ENCODE results near the gene CENPN. TPM values are rescaled to one million over a fixed set of nuclear protein-coding genes. Genes with fewer than 3 reads are reported as not detected.

The CENPN gene
- total RNA-seq, 1 donor from 2014 or later: 5.9 TPM

- no peak for DNase-seq (ENCODE audit: low spot score)
Observed at GRCh38 chr16:80991792-80992430, 15.1 kb upstream of the CENPN start.

DNA sequence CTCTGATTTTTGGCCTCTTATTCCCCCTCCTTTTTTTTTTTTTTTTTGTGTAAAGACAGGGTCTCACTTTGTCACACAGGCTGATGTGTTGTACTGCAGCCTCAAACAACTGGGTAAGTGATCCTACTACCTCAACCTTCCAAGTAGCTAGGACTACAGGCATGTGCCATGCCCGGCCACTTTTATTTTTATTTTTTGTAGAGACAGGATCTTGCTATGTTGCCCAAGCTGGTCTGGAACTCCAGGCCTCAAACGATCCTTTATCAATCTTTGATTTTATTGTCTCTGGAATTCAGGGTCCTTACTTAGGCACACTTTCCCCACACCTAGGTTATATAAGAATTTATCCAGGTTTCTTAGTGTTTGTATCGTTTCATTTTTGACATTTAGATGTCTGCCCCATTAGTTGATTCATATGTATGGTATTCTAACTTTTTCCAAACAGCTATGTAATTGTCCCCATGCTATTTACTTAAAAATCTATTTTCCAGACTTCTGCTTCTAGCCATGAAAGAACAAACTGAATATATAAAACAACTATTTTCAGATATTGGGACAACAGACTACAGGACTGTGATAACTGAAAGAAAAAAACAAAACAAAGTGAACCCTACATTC lies 14.2 kb upstream of the CENPN start:
- DNase-seq (ENCODE audit: low spot score): no peak

DNA sequence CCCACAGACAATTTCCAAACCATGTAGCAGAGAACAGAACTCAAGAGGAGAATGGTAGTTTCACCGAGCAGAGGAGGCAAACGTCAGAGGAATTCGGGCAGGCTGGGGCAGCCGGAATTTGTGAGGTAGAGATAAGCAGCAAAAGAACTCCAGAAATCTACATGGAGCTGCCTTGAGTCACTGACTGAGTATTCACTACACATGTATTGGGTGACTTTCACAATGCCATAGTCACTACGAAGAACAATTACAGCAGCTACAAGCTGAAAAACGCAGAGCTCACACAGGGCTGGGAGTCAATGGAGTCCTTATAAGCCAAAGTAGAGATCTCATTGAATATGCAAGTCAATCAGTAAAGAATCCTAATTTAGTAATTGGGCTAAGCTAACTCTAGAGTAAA lies 13.7 kb upstream of the CENPN start:
- no peak for DNase-seq (ENCODE audit: low spot score)

- no peak for DNase-seq (ENCODE audit: low spot score)
Observed at GRCh38 chr16:80993834-80994233, 13.2 kb upstream of the CENPN start.

GRCh38 chr16:80994451-80994850 lies 12.6 kb upstream of the CENPN start:
- no peak for DNase-seq (ENCODE audit: low spot score)

- no peak for DNase-seq (ENCODE audit: low spot score)
Observed at GRCh38 chr16:80996688-80997138, 10.3 kb upstream of the CENPN start.

GRCh38 chr16:80997139-80997798 lies 9.7 kb upstream of the CENPN start:
- DNase-seq (ENCODE audit: low spot score): no peak

DNA sequence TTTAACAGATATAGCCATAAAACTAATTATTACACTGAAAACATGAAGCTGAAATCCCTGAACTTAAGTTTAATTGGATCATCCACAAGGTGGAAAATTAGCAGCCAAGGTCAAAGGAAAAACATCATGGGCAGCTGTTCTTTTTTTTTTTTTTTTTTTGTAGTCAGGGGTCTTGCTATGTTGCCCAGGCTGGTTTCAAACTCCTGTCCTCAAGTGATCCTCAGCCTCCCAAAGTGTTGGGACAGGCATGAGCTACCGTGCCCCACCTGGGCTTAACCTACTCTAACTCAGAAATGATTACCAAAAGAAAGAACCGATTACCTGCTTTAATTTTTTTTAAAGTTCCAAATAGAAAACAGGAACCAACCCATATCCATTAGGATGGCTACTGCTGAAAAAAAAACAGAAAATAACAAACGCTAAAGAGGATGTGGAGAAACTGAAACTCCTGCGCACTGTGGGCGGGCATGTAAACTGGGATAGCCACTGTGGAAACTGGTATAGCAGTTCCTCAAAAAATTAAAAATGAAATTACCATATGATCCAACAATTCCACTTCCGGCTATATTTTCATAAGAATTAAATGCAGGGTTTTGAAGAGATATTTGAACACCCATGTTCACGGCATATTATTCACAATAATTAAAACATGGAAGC lies 8.9 kb upstream of the CENPN start:
- no peak for DNase-seq (ENCODE audit: low spot score)

GRCh38 chr16:81000873-81001272 lies 6.1 kb upstream of the CENPN start:
- no peak for DNase-seq (ENCODE audit: low spot score)

GRCh38 chr16:81001330-81001729 lies 5.7 kb upstream of the CENPN start:
- DNase-seq (ENCODE audit: low spot score): no peak

DNA sequence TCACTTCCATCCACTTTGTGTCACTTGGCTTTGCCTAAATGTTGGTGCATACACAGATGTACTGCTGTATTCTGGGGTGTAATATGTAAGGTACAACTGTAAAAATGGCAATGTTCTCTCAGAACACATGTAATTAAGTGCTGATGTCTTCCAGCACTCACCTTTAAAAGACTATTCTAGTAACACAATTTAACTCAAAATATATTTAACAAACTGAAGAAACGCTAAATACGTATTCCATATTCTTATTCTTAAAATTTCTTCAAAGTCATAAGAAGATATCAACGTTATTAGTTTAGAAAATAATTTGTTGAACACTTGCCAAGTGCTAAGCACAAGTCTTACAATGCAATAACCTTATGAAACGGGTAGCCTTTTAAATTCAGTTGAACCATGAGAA lies 4.0 kb upstream of the CENPN start:
- DNase-seq (ENCODE audit: low spot score): no peak

GRCh38 chr16:81003610-81004460 lies 3.2 kb upstream of the CENPN start:
- DNase-seq (ENCODE audit: low spot score): no peak

DNA sequence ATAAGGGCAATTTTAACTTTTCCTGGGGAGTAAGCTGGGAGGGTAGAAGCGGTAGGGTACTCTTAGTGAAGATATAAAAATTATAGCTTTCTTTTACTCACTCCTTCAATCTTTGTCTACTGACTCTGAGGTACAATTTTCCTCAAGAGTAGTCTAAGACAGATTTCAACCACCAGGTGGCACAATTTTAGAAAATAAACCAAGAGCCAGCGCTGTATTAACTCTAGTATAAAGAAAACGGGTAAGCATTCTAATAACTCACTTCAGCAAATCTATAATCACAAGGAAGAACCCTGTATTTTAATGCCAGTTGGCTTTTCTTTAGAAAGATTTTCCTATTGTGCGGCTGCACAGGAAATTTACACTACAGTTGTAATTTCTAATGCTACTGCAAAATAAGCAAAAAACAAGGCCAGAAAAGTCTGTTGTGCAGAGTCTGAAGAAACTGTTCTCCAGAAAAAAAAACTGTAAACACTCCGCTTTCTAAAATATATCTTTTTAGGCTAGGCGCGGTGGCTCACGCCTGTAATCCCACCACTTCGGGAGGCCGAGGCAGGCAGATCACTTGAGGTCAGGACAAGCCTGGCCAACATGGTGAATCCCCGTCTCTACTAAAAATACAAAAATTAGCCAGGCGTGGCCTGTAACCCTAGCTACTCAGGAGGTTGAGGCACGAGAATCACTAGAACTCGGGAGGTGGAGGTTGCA lies 2.2 kb upstream of the CENPN start:
- no peak for DNase-seq (ENCODE audit: low spot score)

DNA sequence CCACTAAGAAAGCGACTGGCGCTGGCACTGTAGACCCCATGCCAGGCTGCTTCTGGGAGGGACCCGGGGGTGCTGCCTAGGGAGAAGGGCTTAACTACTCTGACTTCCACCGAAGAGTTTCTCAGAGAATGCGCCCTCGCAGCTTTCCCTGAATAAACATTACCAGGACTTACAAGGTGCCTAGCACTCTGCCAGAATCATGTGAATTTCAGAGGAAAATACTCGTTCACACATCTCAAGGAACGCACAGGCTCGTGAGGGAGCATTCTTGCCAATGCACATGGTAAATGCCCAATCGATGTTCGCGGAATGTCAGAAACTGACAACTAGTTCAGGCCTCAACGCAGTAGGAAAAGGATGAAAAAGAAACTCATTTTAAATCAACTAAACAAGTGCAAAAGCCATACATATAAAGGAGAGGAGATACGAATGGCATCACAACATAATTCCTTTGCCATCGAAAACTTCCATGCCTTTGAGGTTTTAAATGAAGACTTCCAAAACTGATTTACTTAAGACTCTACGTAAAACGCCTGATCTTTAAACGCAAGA lies 1.3 kb upstream of the CENPN start:
- no peak for DNase-seq (ENCODE audit: low spot score)

GRCh38 chr16:81006211-81006812 lies 702 bp upstream of the CENPN start:
- DNase-seq (ENCODE audit: low spot score): peak; percentile 93

DNA sequence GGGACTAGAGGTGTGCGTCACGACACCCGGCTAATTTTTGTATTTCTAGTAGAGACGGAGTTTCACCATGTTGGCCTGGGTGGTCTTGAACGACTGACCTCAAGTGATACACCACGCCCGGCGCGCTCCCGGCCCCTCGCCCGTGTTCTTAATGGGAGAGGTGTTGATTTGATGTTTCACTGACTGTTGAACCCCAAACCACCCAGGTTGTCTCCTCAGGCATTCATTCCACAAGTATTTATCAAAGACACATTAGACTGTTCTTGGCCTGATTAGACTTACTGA lies 1.4 kb downstream of the CENPN start:
- no peak for DNase-seq (ENCODE audit: low spot score)

DNA sequence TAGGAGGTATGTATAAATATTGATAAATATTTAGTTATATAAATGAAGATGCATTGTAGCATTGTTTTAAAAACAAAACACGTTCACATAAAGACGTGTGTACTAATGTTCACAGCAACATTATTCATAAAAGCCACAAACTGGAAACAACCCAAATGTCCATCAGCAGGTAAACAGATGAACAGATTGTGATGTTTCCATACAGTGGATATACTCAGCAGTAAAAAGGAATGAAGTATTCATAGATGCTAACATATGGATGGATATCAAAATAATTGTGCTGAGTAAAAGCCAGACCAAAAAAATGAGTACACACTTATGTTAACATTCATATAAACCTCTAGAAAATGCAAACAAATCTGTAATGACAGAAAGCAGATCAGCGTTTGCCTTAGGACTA lies 6.0 kb downstream of the CENPN start:
- no peak for DNase-seq (ENCODE audit: low spot score)

- no peak for DNase-seq (ENCODE audit: low spot score)
Observed at GRCh38 chr16:81014672-81015071, 7.7 kb downstream of the CENPN start.

DNA sequence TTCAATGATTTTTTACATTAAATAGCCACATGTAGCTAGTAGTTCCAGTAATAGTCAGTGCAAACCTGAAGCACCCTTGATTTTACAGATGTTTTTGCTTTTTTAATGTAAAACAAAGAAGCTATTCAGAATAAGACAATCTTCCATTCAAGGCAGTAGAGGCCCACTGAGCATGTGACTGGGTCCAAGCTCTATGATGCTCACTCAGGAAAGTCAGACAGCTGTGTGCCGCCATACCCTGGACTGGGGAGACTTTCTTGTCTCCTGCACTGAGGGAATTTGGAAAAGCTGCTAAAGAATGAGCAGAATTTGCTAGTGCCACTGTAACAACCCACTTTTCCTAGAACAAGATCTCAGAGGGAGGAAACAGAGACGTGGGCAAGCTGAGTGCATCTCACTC lies 11.5 kb downstream of the CENPN start:
- no peak for DNase-seq (ENCODE audit: low spot score)

- DNase-seq (ENCODE audit: low spot score): no peak
Observed at GRCh38 chr16:81026429-81026828, 19.4 kb downstream of the CENPN start.

Data from mesenteric fat pad (tissue), 1 donor.